DND-41 (cell line): ENCODE results near the gene NCR1.
"Not testable (repeated sequence)": the region's sequence is repeated elsewhere in the genome, so short reads cannot be mapped to it uniquely, and the experiment has no call there.

ENCODE experiments used
- ATAC-seq: fragments of 200-7000 bp; cut with Tn5 transposase; 3 replicates; pipeline ENCODE4 v1.9.1; 2021; ENCODE audit warnings: low read depth; ENCODE audit not compliant: insufficient read depth
- DNase-seq: peaks from one replicate; pipeline ENCODE4 v3.0.0-alpha.2; 2020
- H2AFZ ChIP-seq: 2 replicates; pipeline ENCODE4 v1.6.0; 2012; ENCODE audit warnings: low read depth, low read length
- H3K27ac ChIP-seq: 2 replicates; pipeline ENCODE4 v1.5.1; 2012; ENCODE audit warnings: low read length, inconsistent platforms
- H3K27me3 ChIP-seq: fragments of 200-600 bp; sonication (generic); 2 replicates; pipeline ENCODE4 v1.6.0; 2012; ENCODE audit warnings: low read length, mild to moderate bottlenecking, inconsistent platforms; ENCODE audit not compliant: insufficient read depth, poor library complexity
- H3K36me3 ChIP-seq: 2 replicates; pipeline ENCODE4 v1.5.1; 2012; ENCODE audit warnings: low read length, inconsistent platforms; ENCODE audit not compliant: insufficient read depth
- H3K4me1 ChIP-seq: 2 replicates; pipeline ENCODE4 v1.5.1; 2012; ENCODE audit warnings: mild to moderate bottlenecking, low read length; ENCODE audit not compliant: insufficient read depth
- H3K4me2 ChIP-seq: 2 replicates; pipeline ENCODE4 v1.6.0; 2012; ENCODE audit warnings: mild to moderate bottlenecking, moderate library complexity, low read length, inconsistent platforms; ENCODE audit not compliant: insufficient read depth
- H3K4me3 ChIP-seq, 2 experiments: fragments of 200-600 bp in 1 of 2; shearing (Covaris generic) in 1 of 2; 2 replicates each; pipeline ENCODE4 v1.5.1; 2012 to 2016; ENCODE audit warnings: inconsistent platforms in 2 of 2, low read length in 2 of 2, mild to moderate bottlenecking in 2 of 2, low read depth in 1 of 2, moderate library complexity in 1 of 2
- H3K79me2 ChIP-seq: 2 replicates; pipeline ENCODE4 v1.6.0; 2012; ENCODE audit warnings: low read length, inconsistent platforms; ENCODE audit not compliant: insufficient read depth
- H3K9ac ChIP-seq: 2 replicates; pipeline ENCODE4 v1.6.0; 2012; ENCODE audit warnings: low read depth, mild to moderate bottlenecking, inconsistent platforms, low read length, moderate library complexity
- H3K9me3 ChIP-seq: 2 replicates; pipeline ENCODE4 v1.5.1; 2012; ENCODE audit warnings: low read length, moderate library complexity, mild to moderate bottlenecking, inconsistent platforms; ENCODE audit not compliant: insufficient read depth, severe bottlenecking
- H4K20me1 ChIP-seq: 2 replicates; pipeline ENCODE4 v1.6.0; 2012; ENCODE audit warnings: low read length; ENCODE audit not compliant: insufficient read depth
- EZH2 ChIP-seq: IDR thresholded peaks from 3 replicates; pipeline ENCODE4 v1.6.1; 2012; ENCODE audit warnings: borderline replicate concordance, low read depth, mild to moderate bottlenecking, moderate library complexity, low read length, inconsistent platforms; ENCODE audit not compliant: severe bottlenecking
- TF ChIP-seq, protein P1 (sequence below): IDR thresholded peaks from 2 replicates; pipeline ENCODE4 v1.5.1; 2012; ENCODE audit warnings: borderline replicate concordance, low read length, moderate library complexity, mild to moderate bottlenecking; ENCODE audit not compliant: poor library complexity, severe bottlenecking; ENCODE audit errors: extremely low read depth

NCR1 gene

DNA sequence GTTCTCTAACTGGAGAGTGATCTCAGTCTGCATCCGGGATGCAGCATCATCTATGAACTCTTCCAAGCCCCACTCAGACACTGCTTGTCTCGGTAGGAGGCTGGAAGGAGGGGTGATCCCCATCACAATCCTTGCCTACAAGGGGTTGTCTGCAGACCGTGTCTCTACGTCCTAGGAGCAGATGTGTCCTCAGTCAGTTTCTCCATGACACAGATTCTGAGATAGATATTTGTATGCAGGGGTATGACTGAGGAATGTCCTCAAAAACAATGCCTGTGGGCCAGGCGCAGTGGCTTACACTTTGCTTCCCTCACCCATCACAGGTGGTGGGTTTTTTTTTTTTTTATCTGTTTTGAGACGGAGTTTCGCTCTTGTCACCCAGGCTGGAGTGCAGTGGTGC, 871 bp downstream of the NCR1 start:
- Histone ChIP-seq H3K27me3 (no peaks in the 10 kb centered on the region), H3K27ac (no peak overlapping the region), H4K20me1 (no peaks in the 10 kb centered on the region), H3K36me3 (no peaks in the 10 kb centered on the region), H3K4me3 (no peak overlapping the region), H3K4me1 (no peaks in the 10 kb centered on the region), H3K9me3 (no peaks in the 10 kb centered on the region), H2AFZ (no peak overlapping the region), H3K4me2 (no peak overlapping the region), H3K9ac (no peak overlapping the region), H3K79me2 (no peaks in the 10 kb centered on the region)
- ATAC-seq (no peak), DNase-seq (no peak)
- no peak for TF ChIP-seq EZH2
- TF ChIP-seq, protein P1, sequence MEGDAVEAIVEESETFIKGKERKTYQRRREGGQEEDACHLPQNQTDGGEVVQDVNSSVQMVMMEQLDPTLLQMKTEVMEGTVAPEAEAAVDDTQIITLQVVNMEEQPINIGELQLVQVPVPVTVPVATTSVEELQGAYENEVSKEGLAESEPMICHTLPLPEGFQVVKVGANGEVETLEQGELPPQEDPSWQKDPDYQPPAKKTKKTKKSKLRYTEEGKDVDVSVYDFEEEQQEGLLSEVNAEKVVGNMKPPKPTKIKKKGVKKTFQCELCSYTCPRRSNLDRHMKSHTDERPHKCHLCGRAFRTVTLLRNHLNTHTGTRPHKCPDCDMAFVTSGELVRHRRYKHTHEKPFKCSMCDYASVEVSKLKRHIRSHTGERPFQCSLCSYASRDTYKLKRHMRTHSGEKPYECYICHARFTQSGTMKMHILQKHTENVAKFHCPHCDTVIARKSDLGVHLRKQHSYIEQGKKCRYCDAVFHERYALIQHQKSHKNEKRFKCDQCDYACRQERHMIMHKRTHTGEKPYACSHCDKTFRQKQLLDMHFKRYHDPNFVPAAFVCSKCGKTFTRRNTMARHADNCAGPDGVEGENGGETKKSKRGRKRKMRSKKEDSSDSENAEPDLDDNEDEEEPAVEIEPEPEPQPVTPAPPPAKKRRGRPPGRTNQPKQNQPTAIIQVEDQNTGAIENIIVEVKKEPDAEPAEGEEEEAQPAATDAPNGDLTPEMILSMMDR, result no peak

DNA sequence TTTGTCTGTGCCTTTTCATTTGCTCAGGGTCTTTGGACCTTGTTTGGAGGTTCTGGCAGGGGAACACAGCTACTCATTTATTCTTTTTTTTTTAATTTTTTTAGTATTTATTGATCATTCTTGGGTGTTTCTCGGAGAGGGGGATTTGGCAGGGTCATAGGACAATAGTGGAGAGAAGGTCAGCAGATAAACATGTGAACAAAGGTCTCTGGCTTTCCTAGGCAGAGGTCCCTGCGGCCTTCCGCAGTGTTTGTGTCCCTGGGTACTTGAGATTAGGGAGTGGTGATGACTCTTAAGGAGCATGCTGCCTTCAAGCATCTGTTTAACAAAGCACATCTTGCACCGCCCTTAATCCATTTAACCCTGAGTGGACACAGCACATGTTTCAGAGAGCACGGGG, 2.0 kb downstream of the NCR1 start:
- not testable (repeated sequence) for H3K4me3 ChIP-seq, H3K4me2 ChIP-seq, H4K20me1 ChIP-seq, H3K36me3 ChIP-seq, H3K27me3 ChIP-seq, ATAC-seq, DNase-seq, H3K79me2 ChIP-seq, H3K9me3 ChIP-seq, H2AFZ ChIP-seq, H3K27ac ChIP-seq, H3K4me1 ChIP-seq, H3K9ac ChIP-seq

DNA sequence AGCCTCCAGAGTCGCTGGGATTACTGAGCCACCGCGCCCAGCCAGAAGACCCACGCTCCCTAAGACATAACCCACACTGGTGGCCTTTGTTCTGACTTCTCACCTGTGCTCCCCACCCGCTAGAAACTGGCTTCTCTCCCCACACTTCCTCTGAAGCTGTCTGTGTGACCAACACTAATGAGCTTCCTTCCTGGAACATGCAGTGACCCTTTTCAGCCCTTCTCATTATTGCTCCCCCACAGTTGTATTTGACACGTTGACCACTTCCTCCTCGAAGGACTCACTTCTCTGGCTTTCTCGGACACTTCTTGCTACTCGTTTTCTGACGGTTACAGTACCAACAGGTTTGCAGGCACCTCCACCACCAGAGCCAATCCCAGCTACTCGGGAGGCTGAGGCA, 10.9 kb downstream of the NCR1 start:
- no peak for ATAC-seq
- no peak for DNase-seq
- Histone ChIP-seq H3K27ac (no peak overlapping the region), H3K4me1 (no peaks in the 10 kb centered on the region), H3K9ac (no peak overlapping the region), H2AFZ (no peak overlapping the region), H3K9me3 (no peaks in the 10 kb centered on the region), H4K20me1 (no peaks in the 10 kb centered on the region), H3K4me2 (no peak overlapping the region), H3K36me3 (no peaks in the 10 kb centered on the region), H3K27me3 (no peaks in the 10 kb centered on the region), H3K4me3 (no peak overlapping the region), H3K79me2 (no peaks in the 10 kb centered on the region)
- no peak for TF ChIP-seq EZH2
- TF ChIP-seq, protein P1, result no peak

DNA sequence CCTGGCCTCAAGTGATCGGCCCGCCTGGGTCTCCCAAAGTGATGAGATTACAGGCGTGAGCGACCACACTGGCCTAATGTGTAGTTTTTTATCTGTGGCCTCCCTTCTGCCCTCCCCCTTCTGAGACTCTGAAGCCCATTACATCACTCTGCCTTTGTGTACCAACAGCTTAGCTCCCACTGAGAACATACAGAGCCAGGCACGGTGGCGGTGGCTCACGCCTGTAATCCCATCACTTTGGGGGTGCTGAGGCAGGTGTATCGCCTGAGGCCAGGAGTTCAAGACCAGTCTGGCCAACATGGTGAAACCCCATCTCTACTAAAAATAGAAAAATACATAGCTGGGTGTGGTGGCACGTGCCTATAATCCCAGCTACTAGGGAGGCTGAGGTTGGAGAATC, 12.6 kb downstream of the NCR1 start:
- Histone ChIP-seq H3K27me3 (no peaks in the 10 kb centered on the region), H3K9me3 (no peaks in the 10 kb centered on the region), H3K4me1 (no peaks in the 10 kb centered on the region), H3K79me2 (no peaks in the 10 kb centered on the region), H3K9ac (no peak overlapping the region), H3K36me3 (no peaks in the 10 kb centered on the region), H2AFZ (no peak overlapping the region), H4K20me1 (no peaks in the 10 kb centered on the region), H3K4me2 (no peak overlapping the region), H3K27ac (no peak overlapping the region), H3K4me3 (no peak overlapping the region)
- ATAC-seq, result no peak
- DNase-seq, result no peak
- TF ChIP-seq, protein P1, result no peak
- no peak for TF ChIP-seq EZH2
